ENCODE measurements around the gene SLFNL1. TPM values are rescaled to one million over a fixed set of nuclear protein-coding genes. Genes with fewer than 3 reads are reported as not detected.

The SLFNL1 gene
- under 1 TPM; 0.47 to 0.65 TPM for total RNA-seq
- under 1 TPM; 0.12 to 0.49 (median 0.21) TPM for polyA plus RNA-seq
- 0 to 1.2 (median 0.28) reads per million in 6 experiments for total RNA-seq

DNA sequence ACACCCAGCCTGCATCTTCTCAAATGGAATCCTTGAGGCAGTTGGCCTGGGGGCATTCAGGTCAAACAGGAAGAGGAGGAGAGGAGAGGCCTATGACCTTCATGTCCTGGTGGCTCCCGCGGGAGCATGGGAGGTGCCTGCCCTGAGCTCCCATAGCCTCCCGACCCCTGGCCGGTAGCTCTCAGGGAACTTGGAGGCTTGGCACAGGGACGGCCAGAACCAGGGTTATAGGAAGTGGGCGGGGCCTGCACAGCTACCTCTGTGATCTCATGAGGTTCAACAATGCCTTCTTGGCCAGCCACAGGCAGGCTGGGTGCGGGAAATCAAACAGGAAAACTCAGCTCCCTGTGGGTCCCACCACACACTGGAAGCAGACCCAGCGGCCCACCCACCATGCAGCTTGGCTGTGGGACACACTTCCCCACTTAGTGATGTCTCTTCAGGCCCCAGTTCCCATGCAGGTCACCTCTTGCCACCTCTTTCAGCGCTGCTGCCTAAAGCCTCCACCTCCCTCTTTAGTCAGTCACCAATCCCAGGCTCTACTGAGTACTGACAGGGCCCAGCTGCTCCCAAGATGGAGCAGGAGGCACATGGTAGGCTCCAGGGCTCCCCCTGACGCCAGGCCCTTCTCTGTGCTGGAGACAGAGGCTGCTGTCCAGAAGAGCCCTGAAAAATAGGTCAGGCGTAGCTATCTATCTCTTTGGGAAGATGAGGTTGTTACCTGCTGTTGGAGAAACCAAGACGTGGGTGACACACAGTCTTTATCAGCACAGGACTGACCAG lies at the start of gene SLFNL1:
SLFNL1 (minus strand) TSS at position 200 of the 783 bp plus-strand sequence. CDS start 1,065 bp downstream, outside the sequence.
- POLR2A ChIA-PET = interaction anchor here (0.6 kb wide), 1 partner anchor 871 kb away, joined by 3 read pairs; no protein-coding TSS in a partner anchor
- Mint-ChIP-seq H3K27me3 (no peaks in the 10 kb centered on the region), H3K4me1 (peaks cover 15 to 24% (median 21%) of the 10 kb centered on the region in 4 donors), H3K27ac (peak within 1 kb of the TSS in 4 of 10 donors; percentile 29 to 79 (median 52)), H3K4me3 (no peak within 1 kb of the TSS), H3K9me3 (no peaks in the 10 kb centered on the region), H3K36me3 (peaks cover 0 to 7% (median 0%) of the 10 kb centered on the region in 3 donors)
- no peak for DNase-seq
- ATAC-seq = no peak

DNA sequence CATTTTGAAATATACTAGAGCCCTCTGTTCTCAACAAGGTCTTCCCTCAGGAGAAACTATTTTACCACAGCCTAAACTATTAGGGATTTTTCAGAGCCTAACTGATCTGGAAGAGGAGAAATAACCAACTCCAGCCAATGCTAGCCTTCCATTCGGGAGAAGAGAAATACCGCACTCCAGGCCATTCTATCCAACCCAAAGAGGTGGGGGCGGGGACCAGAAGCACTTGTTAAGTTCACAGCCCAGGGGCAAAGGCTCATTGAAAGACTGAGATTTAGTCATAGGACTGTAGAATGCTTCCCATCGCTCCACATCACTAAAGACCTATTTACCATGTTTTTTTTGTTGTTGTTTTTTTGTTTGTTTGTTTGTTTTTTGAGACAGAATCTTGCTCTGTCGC lies 35.4 kb upstream of the SLFNL1 start:
- no peak for DNase-seq
- Mint-ChIP-seq H3K4me3 (no peak overlapping the region), H3K9me3 (peaks cover 0 to 4% (median 0%) of the 10 kb centered on the region in 9 donors), H3K27me3 (no peaks in the 10 kb centered on the region), H3K36me3 (peaks cover 5 to 48% (median 48%) of the 10 kb centered on the region in 3 donors), H3K27ac (no peak overlapping the region), H3K4me1 (peaks cover 0 to 3% (median 0%) of the 10 kb centered on the region in 4 donors)
- no peak for ATAC-seq
- POLR2A ChIA-PET = no interaction called here

DNA sequence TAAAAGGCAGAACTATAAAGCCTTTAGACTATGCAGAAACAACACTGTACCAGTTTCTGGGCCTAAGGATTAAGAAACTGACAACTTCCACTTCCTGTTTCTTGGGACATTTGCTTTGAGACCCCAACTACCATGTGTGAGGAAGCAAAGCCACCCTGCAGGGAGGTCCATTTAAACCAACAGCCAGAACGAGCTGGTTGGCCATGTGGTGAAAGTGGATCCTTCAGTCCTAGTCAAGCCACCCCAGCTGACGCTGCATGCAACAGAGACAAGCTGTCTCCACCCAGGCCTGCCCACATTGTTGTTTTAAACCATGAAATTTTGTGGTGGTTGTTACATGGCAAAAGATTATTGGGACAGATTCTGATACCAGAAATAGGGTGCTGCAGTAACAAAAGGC lies 31.8 kb upstream of the SLFNL1 start:
- Mint-ChIP-seq H3K27ac (no peak overlapping the region), H3K36me3 (peaks cover 4 to 47% (median 29%) of the 10 kb centered on the region in 3 donors), H3K27me3 (no peaks in the 10 kb centered on the region), H3K4me3 (no peak overlapping the region), H3K4me1 (peaks cover 0 to 3% (median 0%) of the 10 kb centered on the region in 4 donors), H3K9me3 (no peaks in the 10 kb centered on the region)
- DNase-seq = no peak
- POLR2A ChIA-PET = no interaction called here
- ATAC-seq = no peak

DNA sequence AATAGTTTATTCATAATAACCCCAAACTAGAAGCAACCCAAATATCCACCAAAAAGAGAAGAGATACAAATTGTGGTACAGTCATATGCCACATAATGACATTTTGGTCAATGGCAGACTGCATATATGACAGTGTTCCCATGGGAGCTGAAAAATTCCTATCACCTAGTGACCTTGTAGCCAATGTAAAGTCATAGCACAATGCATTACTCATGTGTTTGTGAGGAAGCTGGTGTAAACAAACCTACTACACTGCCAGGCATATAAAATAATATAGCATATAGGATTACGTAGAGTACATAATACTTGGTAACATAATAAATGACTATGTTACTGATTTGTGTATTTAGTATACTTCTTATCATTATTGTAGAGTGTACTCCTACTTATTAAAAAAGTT lies 29.5 kb upstream of the SLFNL1 start:
- DNase-seq (no peak), ATAC-seq (no peak)
- POLR2A ChIA-PET = no interaction called here
- Mint-ChIP-seq H3K36me3 (peaks cover 10 to 62% (median 29%) of the 10 kb centered on the region in 3 donors), H3K4me1 (no peaks in the 10 kb centered on the region), H3K27me3 (no peaks in the 10 kb centered on the region), H3K4me3 (no peak overlapping the region), H3K9me3 (no peaks in the 10 kb centered on the region), H3K27ac (no peak overlapping the region)

DNA sequence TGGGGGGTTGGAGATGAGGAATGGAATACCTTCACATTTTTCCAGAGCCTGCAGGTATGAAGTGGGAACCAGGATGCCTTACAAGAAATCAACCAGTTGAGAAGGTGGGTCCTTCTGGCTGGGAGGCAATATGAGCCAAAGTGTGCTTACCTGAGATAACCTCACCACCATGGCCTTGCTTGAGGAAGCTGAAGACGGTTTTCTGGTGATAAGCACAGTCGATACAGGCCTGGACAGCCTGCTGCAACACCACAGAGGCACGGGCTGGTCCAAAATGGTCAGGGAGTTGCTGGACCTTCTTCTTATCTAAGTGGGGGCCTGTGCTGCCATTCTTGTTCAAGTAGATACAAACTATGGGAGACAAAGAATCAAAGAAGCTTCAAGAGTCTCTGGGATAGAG lies 27.0 kb upstream of the SLFNL1 start:
- Mint-ChIP-seq H3K4me3 (no peak overlapping the region), H3K36me3 (peaks cover 13 to 66% (median 25%) of the 10 kb centered on the region in 3 donors), H3K4me1 (peaks cover 0 to 2% (median 0%) of the 10 kb centered on the region in 4 donors), H3K27ac (no peak overlapping the region), H3K9me3 (no peaks in the 10 kb centered on the region), H3K27me3 (no peaks in the 10 kb centered on the region)
- DNase-seq (no peak), ATAC-seq (no peak)
- POLR2A ChIA-PET = no interaction called here

DNA sequence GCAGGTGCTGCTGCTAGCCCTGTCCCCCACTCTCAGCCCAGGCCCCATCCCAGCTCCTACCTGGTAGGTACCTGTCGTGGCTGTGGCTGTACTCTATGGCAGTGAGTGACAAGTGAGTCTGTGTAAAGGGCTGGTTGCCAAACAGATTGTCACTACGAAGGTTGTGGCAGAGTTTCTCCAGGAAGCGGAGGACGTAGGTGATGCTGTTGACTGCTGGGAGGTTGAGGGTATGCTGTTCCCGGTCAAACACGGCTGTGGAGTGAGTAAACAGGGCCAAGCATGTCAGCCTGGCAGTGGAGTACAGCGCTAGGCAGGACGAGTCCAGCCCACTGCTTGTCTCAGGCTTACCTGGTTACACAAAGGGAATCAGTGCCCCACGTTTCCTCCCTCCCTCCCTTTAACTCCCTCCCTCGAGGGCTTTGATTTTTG lies 24.8 kb upstream of the SLFNL1 start:
- Mint-ChIP-seq H3K4me1 (peaks cover 0 to 5% (median 0%) of the 10 kb centered on the region in 4 donors), H3K9me3 (no peaks in the 10 kb centered on the region), H3K27ac (no peak overlapping the region), H3K27me3 (no peaks in the 10 kb centered on the region), H3K36me3 (peaks cover 13 to 68% (median 28%) of the 10 kb centered on the region in 3 donors), H3K4me3 (no peak overlapping the region)
- DNase-seq = no peak
- POLR2A ChIA-PET = no interaction called here
- ATAC-seq = no peak

DNA sequence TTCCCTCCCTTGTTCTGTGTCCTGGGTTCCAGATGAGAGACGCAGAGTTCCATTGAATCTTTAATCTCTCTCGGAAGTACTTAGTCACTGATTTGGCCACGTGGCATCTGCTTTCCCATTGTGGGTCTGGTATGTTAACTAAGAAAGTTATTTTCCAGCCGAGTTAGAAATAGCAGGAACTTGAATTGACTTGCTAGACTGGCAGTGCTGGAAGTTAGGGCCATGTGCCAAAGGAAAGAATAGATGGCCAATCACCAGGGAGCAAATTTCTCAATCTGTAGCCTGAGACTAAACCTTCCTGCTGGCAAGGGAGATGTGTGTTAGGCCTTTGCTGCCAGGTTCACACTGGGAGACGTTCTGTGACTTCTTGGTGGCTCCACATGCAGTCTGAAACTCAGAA lies 24.2 kb upstream of the SLFNL1 start:
- POLR2A ChIA-PET = no interaction called here
- Mint-ChIP-seq H3K9me3 (no peaks in the 10 kb centered on the region), H3K4me3 (no peak overlapping the region), H3K27me3 (no peaks in the 10 kb centered on the region), H3K4me1 (peaks cover 0 to 5% (median 0%) of the 10 kb centered on the region in 4 donors), H3K27ac (no peak overlapping the region), H3K36me3 (peaks cover 13 to 70% (median 27%) of the 10 kb centered on the region in 3 donors)
- ATAC-seq = no peak
- no peak for DNase-seq

DNA sequence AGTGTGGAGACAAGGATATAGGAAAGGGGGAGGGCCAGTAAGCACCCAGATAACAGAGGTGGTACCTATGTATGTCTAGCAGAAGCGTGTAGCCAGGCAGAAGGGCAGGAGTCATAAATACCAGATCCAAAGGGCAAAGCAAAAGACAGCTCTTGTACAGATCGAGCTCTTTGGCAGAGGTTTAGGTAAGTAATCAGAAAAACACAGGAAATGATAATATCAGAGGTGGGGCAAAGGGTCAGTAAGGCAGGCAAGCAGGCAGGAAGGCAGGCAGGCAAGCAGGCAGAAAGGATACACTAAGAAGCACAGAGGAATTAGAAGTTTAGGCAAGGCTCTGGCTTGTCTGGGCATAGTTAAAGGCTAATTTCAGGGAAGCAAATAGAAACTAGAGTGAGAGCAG lies 22.7 kb upstream of the SLFNL1 start:
- Mint-ChIP-seq H3K4me3 (no peak overlapping the region), H3K9me3 (no peaks in the 10 kb centered on the region), H3K27ac (peak overlapping the region in 1 of 10 donors; percentile 63), H3K36me3 (peaks cover 9 to 69% (median 32%) of the 10 kb centered on the region in 3 donors), H3K4me1 (peaks cover 0 to 5% (median 0%) of the 10 kb centered on the region in 4 donors), H3K27me3 (no peaks in the 10 kb centered on the region)
- DNase-seq = no peak
- ATAC-seq = no peak
- POLR2A ChIA-PET = no interaction called here

DNA sequence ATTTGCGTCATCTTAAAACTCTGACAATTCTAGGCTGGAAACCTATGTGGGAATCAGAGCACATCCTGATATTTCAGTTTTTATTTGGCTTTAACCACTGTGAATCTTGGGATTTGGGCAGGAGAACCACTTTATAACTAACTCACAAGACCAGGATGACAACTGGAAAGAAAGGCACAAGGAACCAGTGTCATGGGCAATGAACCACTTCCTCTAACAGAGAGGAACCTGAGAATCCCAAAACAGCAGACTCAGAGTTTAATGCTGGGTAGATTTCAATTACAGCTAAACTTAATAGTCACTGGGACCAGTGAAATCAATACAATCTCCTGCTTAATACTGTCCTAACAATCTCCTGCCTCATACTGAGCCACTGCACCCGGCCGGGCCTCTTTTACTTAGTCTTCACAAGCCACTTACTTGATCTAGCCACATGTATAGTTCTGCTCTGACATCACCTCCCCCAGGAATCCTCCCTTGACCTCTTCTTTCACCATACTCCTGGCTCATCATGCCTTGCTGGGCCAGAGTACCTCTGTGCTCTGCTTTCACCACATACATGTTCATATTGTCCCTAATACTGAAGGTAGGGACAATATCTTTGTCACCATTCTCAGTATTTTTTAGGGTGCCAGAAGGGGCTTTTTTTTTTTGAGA lies 20.2 kb upstream of the SLFNL1 start:
- no peak overlapping the region for H3K4me3 Mint-ChIP-seq
- H3K9me3 Mint-ChIP-seq = no peaks in the 10 kb centered on the region
- POLR2A ChIA-PET = interaction anchor here (0.7 kb wide), 1 partner anchor 10 kb away, joined by 3 read pairs; no protein-coding TSS in a partner anchor
- H3K27me3 Mint-ChIP-seq = no peaks in the 10 kb centered on the region
- H3K36me3 Mint-ChIP-seq = peaks cover 5 to 53% (median 18%) of the 10 kb centered on the region in 3 donors
- peak overlapping the region in 1 of 10 donors; percentile 3 for H3K27ac Mint-ChIP-seq
- ATAC-seq (no peak), DNase-seq (no peak)
- H3K4me1 Mint-ChIP-seq = peaks cover 0 to 5% (median 0%) of the 10 kb centered on the region in 4 donors

DNA sequence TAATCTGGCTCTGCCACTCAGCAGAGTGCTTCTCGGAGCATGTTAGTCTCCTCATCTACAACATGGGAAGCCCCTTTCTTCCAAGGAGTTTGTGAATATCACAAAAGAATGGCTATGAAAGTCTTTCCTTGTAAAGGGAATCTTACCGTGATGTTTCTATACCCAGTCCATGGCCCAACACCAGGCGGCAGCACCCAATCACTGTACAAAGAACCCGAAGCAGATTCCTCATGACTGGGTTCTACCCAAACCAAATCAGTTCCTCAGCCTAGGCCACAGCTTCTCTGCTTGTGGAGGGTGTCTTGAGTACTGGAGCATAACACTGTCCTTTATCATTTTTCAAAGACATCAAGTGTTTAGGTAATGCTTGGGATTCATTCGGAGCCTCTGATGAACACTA lies 16.6 kb upstream of the SLFNL1 start:
- H3K27ac Mint-ChIP-seq = peak overlapping the region in 1 of 10 donors; percentile 3
- peaks cover 0 to 37% (median 18%) of the 10 kb centered on the region in 3 donors for H3K36me3 Mint-ChIP-seq
- no peak overlapping the region for H3K4me3 Mint-ChIP-seq
- no peak for DNase-seq
- no peaks in the 10 kb centered on the region for H3K9me3 Mint-ChIP-seq
- no peak for ATAC-seq
- POLR2A ChIA-PET = no interaction called here
- peaks cover 0 to 3% (median 0%) of the 10 kb centered on the region in 4 donors for H3K4me1 Mint-ChIP-seq
- no peaks in the 10 kb centered on the region for H3K27me3 Mint-ChIP-seq

DNA sequence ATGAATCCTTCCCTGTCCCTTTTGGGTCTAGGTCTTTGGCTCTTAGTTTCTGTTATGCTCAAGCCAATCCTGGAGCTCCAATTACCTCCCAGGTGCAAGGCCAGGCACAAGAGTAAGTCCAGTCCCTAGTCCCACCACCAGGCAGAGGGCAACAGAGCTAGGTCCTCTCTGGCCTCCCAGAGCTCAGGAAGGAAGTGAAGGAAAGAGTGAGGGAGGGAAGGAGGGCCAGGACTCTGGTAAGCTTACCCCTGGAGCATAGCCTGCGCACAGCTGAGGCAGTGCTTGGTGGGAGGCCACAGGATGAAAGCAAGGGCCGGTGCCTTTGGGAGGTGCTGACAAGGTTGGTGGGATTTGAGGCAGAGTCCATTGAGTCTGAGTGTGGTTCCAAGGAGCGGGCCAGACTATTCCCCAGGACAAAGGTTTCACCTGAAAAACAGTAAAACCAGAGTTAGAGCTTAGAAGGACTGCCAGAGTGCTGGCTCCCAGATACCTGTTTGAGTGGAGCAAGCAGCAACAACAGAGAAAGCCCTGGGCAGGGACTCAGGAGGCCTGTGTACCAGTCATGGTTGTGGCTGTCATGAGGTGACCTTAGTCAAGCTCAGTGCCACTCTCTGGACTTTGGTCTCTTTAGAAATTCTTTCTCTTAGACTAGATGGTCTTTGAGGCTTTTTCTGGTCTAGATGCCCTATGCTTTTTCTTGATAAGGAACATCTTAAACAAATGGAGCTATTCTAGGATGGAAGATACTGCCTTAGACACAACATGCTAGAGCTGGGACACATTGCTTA lies 15.8 kb upstream of the SLFNL1 start:
- Mint-ChIP-seq H3K9me3 (no peaks in the 10 kb centered on the region), H3K36me3 (peaks cover 2 to 37% (median 19%) of the 10 kb centered on the region in 3 donors), H3K4me3 (no peak overlapping the region), H3K27ac (no peak overlapping the region), H3K4me1 (no peaks in the 10 kb centered on the region), H3K27me3 (no peaks in the 10 kb centered on the region)
- DNase-seq (no peak), ATAC-seq (no peak)
- POLR2A ChIA-PET = no interaction called here

DNA sequence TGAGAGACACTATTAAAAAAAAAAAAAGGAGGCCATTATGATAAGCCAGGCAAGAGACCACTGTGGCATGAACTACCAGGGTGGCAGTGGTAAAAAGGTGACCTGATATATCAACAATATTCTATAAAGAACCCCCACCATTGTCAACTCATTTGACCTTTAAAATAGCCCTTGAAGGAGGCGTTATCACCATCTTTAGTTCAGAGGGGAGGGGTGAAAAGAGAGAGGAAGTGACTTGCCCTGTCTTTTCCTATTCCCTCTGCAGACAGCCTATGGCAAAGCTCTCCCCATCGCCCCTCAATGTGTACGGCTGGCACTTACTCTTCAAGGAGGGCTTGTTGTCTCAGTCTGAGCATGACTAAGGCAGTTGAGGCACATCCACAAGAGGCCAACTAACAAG lies 11.7 kb upstream of the SLFNL1 start:
- peaks cover 5 to 44% (median 26%) of the 10 kb centered on the region in 3 donors for H3K36me3 Mint-ChIP-seq
- POLR2A ChIA-PET = no interaction called here
- no peak overlapping the region for H3K4me3 Mint-ChIP-seq
- peak overlapping the region in 1 of 10 donors; percentile 68 for H3K27ac Mint-ChIP-seq
- ATAC-seq (no peak), DNase-seq (no peak)
- H3K27me3 Mint-ChIP-seq = no peaks in the 10 kb centered on the region
- H3K9me3 Mint-ChIP-seq = no peaks in the 10 kb centered on the region
- H3K4me1 Mint-ChIP-seq = no peaks in the 10 kb centered on the region
